HEK293T (cell line): ENCODE results near the gene KRTCAP3.

ENCODE experiments used
- ARNT ChIP-seq: fragments of 450-650 bp; IDR thresholded peaks from 2 replicates; pipeline ENCODE4 v1.6.1; 2017; ENCODE audit warnings: mild to moderate bottlenecking
- BHLHE40 ChIP-seq: fragments of 450-650 bp; IDR thresholded peaks from 2 replicates; pipeline ENCODE4 v1.6.1; 2016; ENCODE audit warnings: mild to moderate bottlenecking, moderate library complexity, borderline replicate concordance
- FOXA1 ChIP-seq: fragments of 450-650 bp; IDR thresholded peaks from 2 replicates; pipeline ENCODE4 v1.6.1; 2016; ENCODE audit warnings: mild to moderate bottlenecking
- FOXK2 ChIP-seq: fragments of 450-650 bp; IDR thresholded peaks from 2 replicates; pipeline ENCODE4 v1.6.1; 2016; ENCODE audit warnings: mild to moderate bottlenecking
- FOXM1 ChIP-seq: fragments of 450-650 bp; IDR thresholded peaks from 2 replicates; pipeline ENCODE4 v1.6.1; 2017; ENCODE audit warnings: mild to moderate bottlenecking, borderline replicate concordance
- HDGF ChIP-seq: fragments of 450-650 bp; IDR thresholded peaks from 2 replicates; pipeline ENCODE4 v1.6.1; 2017; ENCODE audit warnings: antibody characterized with exemption, borderline replicate concordance
- L3MBTL2 ChIP-seq: fragments of 450-650 bp; conservative IDR thresholded peaks from 2 replicates; pipeline ENCODE4 v1.6.1; 2016; ENCODE audit warnings: mild to moderate bottlenecking
- NFRKB ChIP-seq: fragments of 450-650 bp; IDR thresholded peaks from 2 replicates; pipeline ENCODE4 v1.6.1; 2016; ENCODE audit warnings: mild to moderate bottlenecking, moderate library complexity
- SP1 ChIP-seq: fragments of 450-650 bp; IDR thresholded peaks from 2 replicates; pipeline ENCODE4 v1.6.1; 2017
- SUZ12 ChIP-seq: fragments of 450-650 bp; IDR thresholded peaks from 2 replicates; pipeline ENCODE4 v1.6.1; 2016; ENCODE audit warnings: mild to moderate bottlenecking
- TARDBP ChIP-seq: fragments of 450-650 bp; IDR thresholded peaks from 2 replicates; pipeline ENCODE4 v1.6.1; 2016
- ZNF384 ChIP-seq: fragments of 450-650 bp; IDR thresholded peaks from 2 replicates; pipeline ENCODE4 v1.6.1; 2016

DNA sequence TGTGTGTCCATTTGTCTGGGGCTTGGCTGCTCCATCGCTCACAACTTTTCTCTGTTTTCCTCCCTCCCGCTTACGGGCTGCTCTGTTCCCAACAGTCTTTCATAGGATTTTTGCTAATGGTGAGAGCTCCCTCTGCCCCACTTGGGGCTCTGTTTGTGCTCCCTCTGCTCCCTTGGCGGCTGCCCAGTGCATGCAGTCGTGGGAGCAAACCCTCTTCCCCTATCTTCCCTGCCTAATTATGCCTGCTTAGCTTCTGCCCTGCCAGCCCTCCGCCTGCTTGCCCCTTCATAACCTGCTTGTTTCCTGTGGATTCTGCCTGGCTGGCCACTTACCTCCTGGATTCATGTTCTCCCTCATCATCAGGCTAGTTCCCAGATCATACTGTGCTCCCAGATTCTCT lies 6.6 kb upstream of the KRTCAP3 start:
- no peak for TF ChIP-seq BHLHE40
- no peak for TF ChIP-seq NFRKB
- TF ChIP-seq HDGF = no peak
- TF ChIP-seq FOXA1 = no peak
- TF ChIP-seq SP1 = no peak
- TF ChIP-seq TARDBP = no peak
- no peak for TF ChIP-seq ZNF384
- TF ChIP-seq ARNT = no peak
- TF ChIP-seq L3MBTL2 = no peak
- TF ChIP-seq FOXK2 = no peak
- TF ChIP-seq FOXM1 = no peak
- TF ChIP-seq SUZ12 = no peak
